ENCODE measurements around the gene PTGES.

Gene PTGES

GRCh38 chr9:129714511-129715061 is 38.3 kb downstream of the PTGES start:
- no peak for DNase-seq

- no peak for DNase-seq
Observed at GRCh38 chr9:129713402-129713679, 39.5 kb downstream of the PTGES start.

- no peak for DNase-seq
Observed at GRCh38 chr9:129712634-129713401, 40.0 kb downstream of the PTGES start.

GRCh38 chr9:129710169-129710453 is 42.7 kb downstream of the PTGES start:
- DNase-seq = no peak

- no peak for DNase-seq
Observed at GRCh38 chr9:129709438-129710168, 43.2 kb downstream of the PTGES start.

GRCh38 chr9:129708793-129709192 is 44.0 kb downstream of the PTGES start:
- no peak for DNase-seq

- DNase-seq = no peak
Observed at GRCh38 chr9:129704807-129705206, 48.0 kb downstream of the PTGES start.

GRCh38 chr9:129703667-129704355 is 49.0 kb downstream of the PTGES start:
- no peak for DNase-seq

- DNase-seq = no peak
Observed at GRCh38 chr9:129702589-129703520, 50.0 kb downstream of the PTGES start.

- DNase-seq = no peak
Observed at GRCh38 chr9:129701549-129701948, 51.3 kb downstream of the PTGES start.

GRCh38 chr9:129701054-129701453 is 51.8 kb downstream of the PTGES start:
- DNase-seq = no peak

- DNase-seq = no peak
Observed at GRCh38 chr9:129698254-129698757, 54.5 kb downstream of the PTGES start.

- DNase-seq = no peak
Observed at GRCh38 chr9:129697656-129698253, 55.1 kb downstream of the PTGES start.

- DNase-seq = no peak
Observed at GRCh38 chr9:129696944-129697655, 55.7 kb downstream of the PTGES start.

GRCh38 chr9:129695870-129696269 is 57.0 kb downstream of the PTGES start:
- no peak for DNase-seq

GRCh38 chr9:129694243-129694646 is 58.6 kb downstream of the PTGES start:
- no peak for DNase-seq

- no peak for DNase-seq
Observed at GRCh38 chr9:129693741-129694140, 59.1 kb downstream of the PTGES start.

GRCh38 chr9:129692534-129692933 is 60.3 kb downstream of the PTGES start:
- DNase-seq = no peak

Data from NCI-H510A (cell line).